Stimulated activated CD4-positive, alpha-beta T cell treated with anti-CD3 and anti-CD28 coated beads, Interleukin-4, amount 100 ng/mL, for 24 hours (primary cell): Measurements from ENCODE around the gene WFDC10B.
"Not testable (repeated sequence)": the region's sequence is repeated elsewhere in the genome, so short reads cannot be mapped to it uniquely, and the experiment has no call there.

Experiments
- DNase-seq: peaks from one replicate; pipeline ENCODE4 v3.0.0-alpha.2; 2020

The WFDC10B gene

GRCh38 chr20:45646875-45647274 is 57.9 kb downstream of the WFDC10B start:
- DNase-seq, result no peak

DNA sequence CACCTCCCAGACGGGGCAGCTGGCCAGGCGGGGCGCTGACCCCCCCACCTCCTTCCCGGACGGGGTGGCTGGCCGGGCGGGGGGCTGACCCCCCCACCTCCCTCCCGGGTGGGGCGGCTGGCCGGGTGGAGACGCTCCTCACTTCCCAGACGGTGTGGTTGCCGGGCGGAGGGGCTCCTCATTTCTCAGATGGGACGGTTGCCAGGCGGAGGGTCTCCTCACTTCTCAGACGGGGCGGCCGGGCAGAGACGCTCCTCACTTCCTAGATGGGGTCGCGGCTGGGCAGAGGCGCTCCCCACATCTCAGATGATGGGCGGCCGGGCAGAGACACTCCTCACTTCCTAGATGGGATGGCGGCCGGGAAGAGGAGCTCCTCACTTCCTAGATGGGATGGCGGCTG is 59.0 kb downstream of the WFDC10B start:
- DNase-seq, result not testable (repeated sequence)

GRCh38 chr20:45641076-45641475 is 63.7 kb downstream of the WFDC10B start:
- DNase-seq, result not testable (repeated sequence)

DNA sequence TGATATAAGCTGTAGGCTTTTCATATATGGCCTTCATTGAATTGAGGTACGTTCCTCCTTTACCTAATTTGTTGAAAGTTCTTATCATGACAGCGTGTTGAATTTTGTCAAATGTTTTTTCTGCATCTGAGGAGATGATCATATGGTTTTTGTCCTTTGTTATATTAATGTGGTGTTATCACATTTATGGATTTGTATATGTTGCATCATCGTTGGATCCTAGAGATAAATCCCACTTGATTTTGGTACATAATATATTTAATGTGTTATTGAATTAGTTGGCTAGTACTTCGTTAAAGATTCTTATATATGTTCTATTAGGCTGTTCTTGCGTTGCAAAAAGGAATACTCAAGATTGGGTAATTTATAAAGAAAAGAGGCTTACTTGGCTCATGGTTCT is 65.1 kb downstream of the WFDC10B start:
- no peak for DNase-seq

DNA sequence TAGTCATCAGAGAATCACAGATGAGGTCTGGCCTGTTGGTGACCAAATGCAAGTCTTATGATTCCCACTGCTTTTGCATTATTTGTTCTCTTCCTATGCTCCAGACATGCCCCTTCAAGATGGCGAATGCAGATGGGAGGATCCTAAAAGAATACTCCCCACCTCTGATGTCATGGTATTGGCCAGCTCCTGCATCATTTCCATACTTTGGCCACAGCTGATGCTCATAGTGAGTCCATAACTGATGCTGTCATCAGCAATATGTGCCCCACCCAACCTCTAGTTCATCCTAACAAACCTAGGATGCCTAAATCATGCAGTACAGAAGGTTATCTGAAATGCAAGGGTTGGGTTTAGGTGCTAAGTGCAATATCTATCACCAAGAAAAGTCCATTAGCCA is 68.3 kb downstream of the WFDC10B start:
- no peak for DNase-seq
